ENCODE data around the gene ATRNL1.

DNA sequence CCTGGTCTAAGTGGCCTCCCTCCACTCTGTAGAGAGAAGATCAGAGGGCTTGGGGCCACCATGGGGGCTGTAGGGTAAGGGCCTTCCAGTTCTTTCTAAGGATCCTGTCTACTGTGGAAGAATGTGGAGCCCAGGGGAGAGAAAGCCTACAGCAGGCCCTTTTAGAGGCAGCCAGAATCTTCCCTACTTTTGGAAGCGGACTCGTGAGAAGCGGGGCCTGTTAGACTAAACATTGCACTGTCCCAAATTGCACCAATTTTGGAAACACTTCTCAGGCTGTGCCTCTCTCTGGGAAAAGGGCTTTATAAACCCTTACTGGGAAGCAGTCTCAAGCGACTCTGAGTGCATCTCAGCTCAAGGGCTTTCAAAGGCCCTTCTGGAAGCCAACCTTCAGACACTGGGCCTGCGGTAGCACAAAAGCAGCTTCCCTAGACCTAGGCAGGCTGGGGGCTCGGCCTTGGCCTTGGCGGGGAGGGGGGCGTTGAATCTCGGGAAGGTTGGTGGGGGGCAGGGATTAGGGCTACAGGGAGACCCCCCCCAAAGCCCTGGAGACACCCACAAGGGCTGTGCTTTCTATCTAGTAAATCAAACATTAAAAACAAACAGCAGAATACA, 881.8 kb downstream of the ATRNL1 start:
- TF ChIP-seq, protein P1, sequence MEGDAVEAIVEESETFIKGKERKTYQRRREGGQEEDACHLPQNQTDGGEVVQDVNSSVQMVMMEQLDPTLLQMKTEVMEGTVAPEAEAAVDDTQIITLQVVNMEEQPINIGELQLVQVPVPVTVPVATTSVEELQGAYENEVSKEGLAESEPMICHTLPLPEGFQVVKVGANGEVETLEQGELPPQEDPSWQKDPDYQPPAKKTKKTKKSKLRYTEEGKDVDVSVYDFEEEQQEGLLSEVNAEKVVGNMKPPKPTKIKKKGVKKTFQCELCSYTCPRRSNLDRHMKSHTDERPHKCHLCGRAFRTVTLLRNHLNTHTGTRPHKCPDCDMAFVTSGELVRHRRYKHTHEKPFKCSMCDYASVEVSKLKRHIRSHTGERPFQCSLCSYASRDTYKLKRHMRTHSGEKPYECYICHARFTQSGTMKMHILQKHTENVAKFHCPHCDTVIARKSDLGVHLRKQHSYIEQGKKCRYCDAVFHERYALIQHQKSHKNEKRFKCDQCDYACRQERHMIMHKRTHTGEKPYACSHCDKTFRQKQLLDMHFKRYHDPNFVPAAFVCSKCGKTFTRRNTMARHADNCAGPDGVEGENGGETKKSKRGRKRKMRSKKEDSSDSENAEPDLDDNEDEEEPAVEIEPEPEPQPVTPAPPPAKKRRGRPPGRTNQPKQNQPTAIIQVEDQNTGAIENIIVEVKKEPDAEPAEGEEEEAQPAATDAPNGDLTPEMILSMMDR (IDR thresholded peaks at IDR 0.05; ENCODE audit: low read depth, low read length, poor library complexity, severe bottlenecking), result no peak
- TF ChIP-seq EZH2phosphoT487 (IDR thresholded peaks at IDR 0.05; ENCODE audit: borderline replicate concordance, low read length), result no peak

All from DOHH2 (cell line).